AML-193 (cell line): ENCODE data around the gene MIEF2.
"Not testable (repeated sequence)": the region's sequence is repeated elsewhere in the genome, so short reads cannot be mapped to it uniquely, and the experiment has no call there.

ENCODE experiments used
- DNase-seq, 2 experiments: peaks; one replicate each; lab custom pipeline; 2025; lab: John Stamatoyannopoulos, UW

Gene MIEF2

GRCh38 chr17:18260332-18261145 lies at the start of gene MIEF2:
TSS of gene MIEF2 (plus strand) at chr17:18260662. CDS start at chr17:18262721, 2,059 bp downstream.
- DNase-seq, result peak; percentile 67 to 71

GRCh38 chr17:18213666-18214270 lies 46.7 kb upstream of the MIEF2 start:
- DNase-seq, result no peak

- DNase-seq, result not testable (repeated sequence)
Measured at GRCh38 chr17:18216906-18217305, 43.6 kb upstream of the MIEF2 start.

GRCh38 chr17:18217412-18218015 lies 42.9 kb upstream of the MIEF2 start:
- DNase-seq, result peak in 1 of 2 experiments; percentile 23

GRCh38 chr17:18218756-18219415 lies 41.6 kb upstream of the MIEF2 start:
- DNase-seq, result no peak

GRCh38 chr17:18224053-18224386 lies 36.4 kb upstream of the MIEF2 start:
- no peak for DNase-seq

GRCh38 chr17:18224387-18225120 lies 35.9 kb upstream of the MIEF2 start:
- DNase-seq, result no peak

- DNase-seq, result peak; percentile 58 to 64
Measured at GRCh38 chr17:18225121-18225641, 35.3 kb upstream of the MIEF2 start, which contains the start of gene LLGL1. TSS of gene LLGL1 (plus strand) at chr17:18225635. CDS start at chr17:18225683, 48 bp downstream.

- peak in 1 of 2 experiments; percentile 1 for DNase-seq
Measured at GRCh38 chr17:18225642-18226283, 34.7 kb upstream of the MIEF2 start.

- no peak for DNase-seq
Measured at GRCh38 chr17:18226284-18226945, 34.0 kb upstream of the MIEF2 start.

GRCh38 chr17:18227635-18228034 lies 32.8 kb upstream of the MIEF2 start:
- no peak for DNase-seq

- no peak for DNase-seq
Measured at GRCh38 chr17:18228176-18228682, 32.2 kb upstream of the MIEF2 start.

- DNase-seq, result no peak
Measured at GRCh38 chr17:18229254-18229653, 31.2 kb upstream of the MIEF2 start.

GRCh38 chr17:18229771-18230170 lies 30.7 kb upstream of the MIEF2 start:
- DNase-seq, result no peak

- no peak for DNase-seq
Measured at GRCh38 chr17:18230288-18231141, 29.9 kb upstream of the MIEF2 start.

- DNase-seq, result no peak
Measured at GRCh38 chr17:18231164-18231563, 29.3 kb upstream of the MIEF2 start.

GRCh38 chr17:18233803-18234518 lies 26.5 kb upstream of the MIEF2 start:
- DNase-seq, result no peak

- DNase-seq, result no peak
Measured at GRCh38 chr17:18234853-18235380, 25.5 kb upstream of the MIEF2 start.
